GM19438 (cell line): Measurements from ENCODE around the gene PIGA.

Source experiments
- ATAC-seq: cut with Tn5 transposase; IDR thresholded peaks from one replicate; pipeline ENCODE4 v1.9.1; 2021; ENCODE audit warnings: low read depth; ENCODE audit not compliant: unreplicated experiment

The PIGA gene, protein sequence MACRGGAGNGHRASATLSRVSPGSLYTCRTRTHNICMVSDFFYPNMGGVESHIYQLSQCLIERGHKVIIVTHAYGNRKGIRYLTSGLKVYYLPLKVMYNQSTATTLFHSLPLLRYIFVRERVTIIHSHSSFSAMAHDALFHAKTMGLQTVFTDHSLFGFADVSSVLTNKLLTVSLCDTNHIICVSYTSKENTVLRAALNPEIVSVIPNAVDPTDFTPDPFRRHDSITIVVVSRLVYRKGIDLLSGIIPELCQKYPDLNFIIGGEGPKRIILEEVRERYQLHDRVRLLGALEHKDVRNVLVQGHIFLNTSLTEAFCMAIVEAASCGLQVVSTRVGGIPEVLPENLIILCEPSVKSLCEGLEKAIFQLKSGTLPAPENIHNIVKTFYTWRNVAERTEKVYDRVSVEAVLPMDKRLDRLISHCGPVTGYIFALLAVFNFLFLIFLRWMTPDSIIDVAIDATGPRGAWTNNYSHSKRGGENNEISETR

DNA sequence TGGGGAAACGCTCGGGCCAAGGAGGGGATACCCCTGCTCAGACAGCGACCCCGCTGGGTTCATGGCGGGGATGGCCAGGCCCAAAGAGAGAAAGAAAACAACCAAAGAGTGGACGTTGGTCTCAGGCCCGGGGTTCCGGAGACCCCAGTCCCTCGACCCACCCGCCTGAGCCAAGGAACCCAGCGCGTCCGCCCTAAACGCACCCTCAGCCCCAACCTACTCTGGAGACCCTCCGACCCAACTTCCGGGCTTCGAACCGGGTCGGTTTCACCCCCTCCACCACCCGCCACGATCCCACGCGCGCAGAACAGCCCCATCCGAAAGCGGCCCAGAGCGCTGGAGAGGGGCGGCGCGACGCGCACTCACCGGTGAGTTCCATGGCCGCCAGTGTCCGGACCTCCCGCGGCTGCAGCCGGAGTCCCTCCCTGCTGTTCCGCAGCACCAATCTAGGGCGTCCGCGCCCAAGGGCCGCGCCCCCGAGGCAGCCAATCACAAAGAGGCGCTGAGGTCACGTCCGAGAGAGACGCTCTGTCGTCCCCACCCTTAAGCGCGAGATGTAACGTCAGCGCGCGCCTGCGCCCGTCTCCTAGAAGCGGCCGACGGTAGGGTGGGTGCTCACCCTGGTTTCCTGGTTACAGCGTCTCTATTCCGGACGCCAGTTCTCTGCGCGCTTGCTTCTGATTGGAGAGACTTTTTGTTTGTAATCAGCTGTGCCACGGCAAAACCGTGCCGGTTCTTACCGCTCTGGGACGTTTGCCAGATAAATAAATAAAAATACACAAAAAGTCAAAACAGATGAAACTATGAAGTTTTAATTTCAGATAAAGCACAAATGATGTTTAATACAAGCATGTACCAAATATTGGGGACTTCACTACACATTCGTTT lies at the start of gene PIGA:
Gene PIGA (minus strand): TSS at position 389 of the 888 bp plus-strand sequence. CDS start 3,593 bp downstream, outside the sequence.
- ATAC-seq, result peak; percentile 96

DNA sequence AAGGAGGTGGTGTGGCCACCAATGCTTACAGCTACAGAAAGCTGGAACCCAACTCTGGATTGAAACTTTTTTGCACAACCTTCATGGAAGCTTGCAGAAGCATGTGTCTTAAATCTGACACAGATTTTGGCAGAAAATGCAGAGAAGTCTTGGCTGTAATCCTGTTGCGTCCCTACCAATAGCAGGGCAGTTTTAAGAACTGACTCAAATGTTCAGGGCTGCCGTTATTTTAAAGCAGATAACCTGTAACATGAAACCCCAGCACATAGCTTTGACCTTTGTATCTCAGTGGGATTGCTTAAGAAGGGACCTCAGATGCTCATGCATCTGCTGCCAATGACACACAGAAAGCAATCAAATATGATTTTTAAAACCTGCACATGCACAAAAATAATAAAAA lies 49.0 kb upstream of the PIGA start, which contains the start of gene VEGFD:
Gene VEGFD (minus strand): TSS at position 110 of the 400 bp plus-strand sequence. CDS start 467 bp downstream, outside the sequence.
- no peak for ATAC-seq

DNA sequence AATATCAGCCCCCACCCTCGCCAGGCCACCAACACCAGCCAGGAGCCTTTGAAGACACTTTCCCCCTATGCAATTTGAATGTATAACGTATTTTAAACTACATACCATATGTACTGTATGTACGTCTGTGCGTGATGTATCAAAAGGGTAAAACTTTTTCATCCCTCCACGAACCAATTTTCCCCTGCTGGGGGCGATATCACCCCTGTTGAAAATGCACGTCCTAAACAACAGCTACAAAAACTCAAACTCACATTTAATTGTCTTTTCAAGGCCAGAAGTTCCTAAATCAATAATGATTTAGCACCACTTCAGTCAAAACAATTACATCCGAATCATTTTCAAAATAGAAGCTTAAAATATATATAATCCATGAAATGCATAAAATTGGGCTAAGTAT lies 47.5 kb upstream of the PIGA start:
- no peak for ATAC-seq

DNA sequence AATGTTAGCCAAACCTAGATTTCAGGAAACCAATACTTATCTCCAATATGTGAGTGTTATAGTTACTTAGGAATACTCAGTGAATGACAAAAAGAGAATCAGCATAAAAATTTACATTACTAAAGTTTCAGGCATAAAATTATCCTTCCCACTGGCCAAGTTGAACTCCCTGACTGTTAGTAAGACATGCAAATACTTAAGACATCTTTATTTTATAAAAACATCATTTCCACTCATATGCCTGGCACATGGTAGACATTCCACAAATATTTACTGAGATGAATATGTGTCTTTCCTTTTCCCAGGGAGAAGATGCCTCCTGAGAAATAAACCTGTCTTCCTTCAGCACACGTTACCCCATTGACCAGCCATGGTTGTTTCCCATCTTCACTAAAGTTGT lies 41.6 kb upstream of the PIGA start:
- no peak for ATAC-seq

DNA sequence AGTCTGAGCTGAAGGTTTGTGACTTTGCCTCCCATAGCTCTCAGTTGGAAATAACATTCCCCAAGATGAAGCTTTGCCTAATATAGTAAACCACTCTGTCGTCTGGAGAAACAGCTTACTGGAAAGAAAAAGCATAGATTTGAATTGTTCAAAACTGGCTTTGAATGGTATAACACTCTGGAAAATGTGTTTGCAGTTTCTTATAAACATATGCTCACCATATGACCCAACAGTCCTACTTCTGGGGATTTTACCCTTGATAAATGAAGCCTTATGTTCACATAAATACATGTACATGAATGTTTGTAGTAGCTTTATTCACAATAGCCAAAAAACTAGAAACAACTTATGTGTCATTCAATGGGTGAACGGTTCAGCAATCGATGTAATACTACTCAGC lies 38.7 kb upstream of the PIGA start:
- ATAC-seq, result no peak

DNA sequence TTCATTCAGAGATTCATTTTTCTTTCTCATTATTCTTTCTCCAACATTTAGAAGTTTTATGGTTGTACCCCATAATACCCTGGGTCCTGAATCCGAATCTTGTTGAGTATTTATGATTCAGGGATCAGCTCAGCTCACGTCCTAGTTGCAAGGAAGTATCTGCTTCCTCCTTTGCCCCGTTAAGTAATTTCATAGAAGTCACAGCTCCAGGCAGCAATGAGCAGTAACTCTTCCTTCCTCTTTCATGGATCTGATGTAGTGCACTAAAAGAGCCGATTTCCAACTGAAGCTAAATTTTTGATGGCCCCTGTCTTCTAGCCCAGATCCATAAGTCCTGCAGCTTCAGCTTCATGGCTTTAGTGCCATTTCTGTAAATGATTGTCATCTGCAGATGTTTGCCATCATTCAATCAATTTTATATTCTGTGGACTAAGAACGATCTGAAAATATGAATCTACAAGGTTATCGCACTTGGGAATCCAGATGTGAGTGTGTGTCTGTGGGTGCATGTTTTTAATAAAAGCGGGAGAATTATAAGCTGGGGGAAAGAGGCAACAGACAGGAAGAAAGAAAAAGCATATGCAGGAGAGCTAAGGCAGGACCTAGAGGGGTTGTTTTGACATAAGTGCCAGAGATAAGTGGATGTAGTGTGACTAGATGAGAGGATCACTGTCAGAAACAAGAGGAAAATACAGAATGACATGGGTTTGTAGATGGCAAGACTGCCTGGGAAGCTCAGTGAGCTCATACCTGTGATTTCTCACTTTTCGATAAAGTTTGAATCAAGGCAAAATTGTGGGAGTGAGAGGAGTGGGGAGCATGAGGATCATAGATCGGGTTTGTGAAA lies 31.4 kb upstream of the PIGA start:
- ATAC-seq, result no peak

DNA sequence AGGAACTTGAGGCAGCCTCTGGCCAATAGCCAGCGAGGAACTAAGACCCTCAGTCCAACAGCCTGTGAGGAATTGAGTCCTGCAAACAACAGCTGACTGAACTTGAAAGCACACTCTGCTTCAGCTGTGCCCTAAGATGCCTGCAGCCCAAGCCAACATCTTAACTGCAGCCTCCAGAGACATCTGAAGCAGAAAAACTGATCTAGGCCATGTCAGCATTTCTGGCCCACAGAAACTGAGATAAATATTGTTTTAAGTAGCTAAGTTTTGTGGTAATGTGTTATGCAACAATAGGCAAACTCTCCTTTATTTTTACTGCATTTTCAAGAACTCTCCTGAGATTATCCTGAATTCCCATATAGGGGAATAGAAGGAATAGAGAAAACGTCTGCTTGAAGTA lies 24.4 kb upstream of the PIGA start:
- no peak for ATAC-seq

DNA sequence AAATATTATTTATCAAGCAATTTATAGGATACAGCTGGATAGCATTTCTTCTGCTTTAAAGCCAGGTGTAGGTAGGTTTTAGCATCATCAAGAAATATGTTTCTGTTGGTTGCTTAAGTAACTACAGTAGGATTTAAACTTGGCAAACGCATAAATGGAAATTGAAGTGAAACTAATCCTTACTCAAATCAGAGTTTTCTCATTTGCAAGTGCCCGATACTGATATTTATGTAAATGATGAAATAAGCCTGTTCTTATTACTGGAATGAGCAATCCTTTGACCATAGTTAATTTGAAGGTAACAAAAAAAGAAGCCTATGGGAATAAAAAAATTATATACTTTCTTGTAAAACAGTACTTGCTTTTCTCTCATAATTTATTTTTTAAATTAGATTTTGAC lies 23.2 kb upstream of the PIGA start:
- no peak for ATAC-seq

DNA sequence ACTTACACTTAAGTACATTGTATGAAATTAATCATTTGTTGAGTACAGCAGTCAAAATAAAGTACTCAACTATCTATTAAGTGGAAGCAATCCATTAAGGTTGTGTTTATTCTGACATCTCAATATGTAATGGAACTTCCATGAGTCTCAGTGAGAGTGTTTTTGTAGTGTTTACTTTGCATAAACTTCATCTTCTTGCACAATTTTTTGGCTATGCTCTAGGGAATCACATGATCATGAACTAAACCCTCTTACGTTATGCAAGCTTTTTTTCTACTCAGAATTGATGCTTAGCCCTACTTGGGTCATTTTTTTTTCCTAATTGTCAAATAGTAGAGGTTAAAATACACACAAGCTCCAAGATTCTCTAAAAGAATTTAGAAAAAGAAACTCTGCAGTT lies 21.1 kb upstream of the PIGA start:
- no peak for ATAC-seq

DNA sequence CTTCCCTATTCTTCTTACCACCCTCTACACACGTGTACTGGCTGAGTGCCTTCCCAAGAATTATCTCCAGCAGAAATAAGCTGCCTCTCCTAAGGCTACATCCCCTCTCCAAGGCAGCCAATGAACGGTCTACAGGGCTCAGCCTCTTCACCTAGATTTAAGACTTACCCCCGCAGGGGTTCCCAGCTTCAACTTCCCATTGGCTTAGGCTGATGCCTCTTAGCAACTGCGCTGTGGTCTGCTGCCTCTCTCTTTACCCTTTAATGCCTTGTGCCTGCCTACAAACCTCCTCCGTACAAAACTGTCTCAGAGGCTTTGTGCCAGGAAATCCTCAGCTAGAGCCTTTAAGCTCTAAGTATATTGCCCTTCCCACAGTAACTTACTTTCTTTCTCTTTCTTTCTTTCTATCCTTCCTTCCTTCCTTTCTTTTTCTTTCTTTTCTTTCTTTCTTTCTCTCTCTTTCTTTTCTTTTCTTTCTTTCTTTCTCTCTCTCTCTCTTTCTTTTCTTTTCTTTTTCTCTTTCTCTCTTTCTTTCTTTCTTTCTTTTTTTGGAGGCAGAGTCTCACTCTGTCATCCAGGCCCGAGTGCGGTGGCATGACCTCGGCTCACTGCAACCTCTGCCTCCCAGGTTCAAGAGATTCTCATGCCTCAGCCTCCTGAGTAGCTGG lies 15.1 kb upstream of the PIGA start:
- no peak for ATAC-seq

DNA sequence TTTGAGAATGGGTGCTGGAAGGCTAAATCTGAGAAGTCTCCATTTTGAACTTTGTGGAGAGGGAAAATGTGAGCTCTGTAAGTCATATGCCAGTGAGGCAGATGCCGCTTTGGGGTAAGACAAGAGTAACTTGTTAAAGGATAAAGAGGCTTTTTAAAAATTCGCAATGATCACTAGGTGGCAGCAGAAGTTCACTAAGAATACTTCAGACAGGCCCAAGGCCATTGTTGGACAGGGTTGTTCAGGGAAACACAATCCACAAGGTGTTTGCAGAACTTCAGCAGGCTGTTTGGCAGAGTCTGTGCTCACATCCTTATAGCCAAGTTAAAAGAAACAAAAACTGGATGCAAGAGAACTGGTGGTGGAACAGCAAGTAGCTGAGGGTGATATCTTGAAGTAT lies 13.7 kb upstream of the PIGA start:
- ATAC-seq, result peak; percentile 62

DNA sequence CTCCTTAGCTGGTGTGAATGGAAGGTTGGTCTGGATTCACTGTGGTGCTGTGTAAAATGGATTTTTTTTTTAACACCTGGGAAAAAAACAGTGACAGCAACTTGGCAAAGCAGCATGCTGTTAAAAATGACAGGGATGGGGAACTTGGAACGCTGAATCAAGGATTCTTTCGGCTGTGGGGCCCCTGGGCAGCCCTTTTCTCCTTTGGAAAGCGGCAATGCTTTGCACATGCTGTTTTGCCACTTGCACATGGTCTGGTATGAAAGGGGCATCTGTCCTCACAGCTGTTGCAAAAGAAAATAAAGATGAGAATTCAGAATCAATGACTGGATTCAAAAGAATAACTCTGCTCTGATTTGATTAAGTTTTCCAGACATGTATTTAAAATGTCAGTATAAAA lies 10.7 kb upstream of the PIGA start:
- ATAC-seq, result no peak

DNA sequence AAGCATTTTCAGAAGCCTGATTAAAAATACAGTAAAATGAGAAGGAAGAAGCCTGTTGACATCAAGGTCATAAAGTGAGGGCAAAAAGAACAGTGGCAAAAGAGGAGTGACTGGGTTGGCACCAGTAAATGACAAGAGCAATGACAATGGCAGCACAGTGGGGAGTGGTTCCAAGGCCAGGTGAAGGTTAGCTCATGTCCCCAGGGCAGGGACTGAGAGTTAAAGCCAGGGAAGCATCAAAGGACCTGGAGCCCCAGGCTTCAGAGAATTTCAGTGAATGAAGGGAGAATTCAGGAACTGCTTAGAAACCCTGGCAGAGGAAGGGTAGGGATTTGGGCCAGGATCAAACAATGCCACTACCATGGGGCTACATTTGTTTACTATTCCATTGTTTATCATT lies 8.8 kb upstream of the PIGA start:
- no peak for ATAC-seq

DNA sequence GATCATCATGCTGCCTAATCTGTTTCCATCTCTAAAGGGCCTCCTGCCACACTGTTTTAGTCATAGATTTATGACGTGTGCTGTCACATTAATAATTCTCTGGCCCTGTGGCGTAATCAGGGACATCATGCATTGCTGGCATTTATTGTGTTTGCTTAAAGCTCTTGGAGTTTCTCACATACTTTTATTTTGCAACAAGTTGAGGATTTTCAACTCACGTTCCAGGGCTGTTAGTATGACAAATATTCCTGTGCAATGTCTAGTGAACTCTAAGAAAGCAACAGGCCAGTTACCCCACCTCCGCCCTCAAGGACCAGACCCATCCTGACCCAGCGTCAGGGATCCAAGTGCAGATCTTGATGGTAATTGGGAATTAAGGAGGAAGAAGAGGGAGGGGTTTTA lies 7.8 kb upstream of the PIGA start:
- ATAC-seq, result no peak

DNA sequence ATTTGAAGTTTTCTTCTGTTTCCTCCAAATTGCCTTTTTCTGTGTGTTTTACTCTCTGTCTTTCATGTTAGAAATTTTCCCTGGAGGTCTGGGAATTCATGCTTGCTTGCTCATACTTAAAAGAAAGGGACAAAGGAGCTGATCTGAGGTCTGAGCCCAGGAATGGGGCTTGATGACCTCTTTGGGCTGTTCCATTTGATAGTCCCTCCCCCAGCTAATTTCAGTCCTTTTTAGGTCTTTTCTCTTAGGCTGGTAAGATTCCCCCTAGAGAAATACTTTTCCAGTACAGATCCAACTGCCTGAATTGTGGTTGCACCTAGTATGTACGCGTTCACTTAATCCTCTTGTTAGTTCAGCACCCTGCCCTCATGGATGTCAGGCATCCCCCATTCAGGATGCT lies 5.5 kb upstream of the PIGA start:
- ATAC-seq, result no peak

DNA sequence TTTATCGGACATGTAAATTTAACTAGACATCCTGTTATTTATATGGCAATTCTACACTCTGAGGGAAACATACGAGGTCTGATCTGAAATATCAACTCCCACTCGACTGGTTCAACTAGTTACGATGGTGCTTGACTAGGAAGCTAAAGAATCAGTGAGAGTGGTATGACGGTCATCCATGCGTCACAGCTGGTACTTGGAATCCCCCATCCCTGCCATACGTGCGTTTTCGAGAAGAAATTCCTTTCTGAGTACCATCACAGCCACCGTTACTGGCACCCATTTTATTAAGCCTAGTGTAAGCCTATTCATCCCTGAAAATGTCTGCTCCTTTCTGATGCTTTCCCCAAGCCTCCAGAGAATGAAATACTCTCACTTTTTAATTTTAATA lies 695 bp upstream of the PIGA start:
- ATAC-seq, result no peak

DNA sequence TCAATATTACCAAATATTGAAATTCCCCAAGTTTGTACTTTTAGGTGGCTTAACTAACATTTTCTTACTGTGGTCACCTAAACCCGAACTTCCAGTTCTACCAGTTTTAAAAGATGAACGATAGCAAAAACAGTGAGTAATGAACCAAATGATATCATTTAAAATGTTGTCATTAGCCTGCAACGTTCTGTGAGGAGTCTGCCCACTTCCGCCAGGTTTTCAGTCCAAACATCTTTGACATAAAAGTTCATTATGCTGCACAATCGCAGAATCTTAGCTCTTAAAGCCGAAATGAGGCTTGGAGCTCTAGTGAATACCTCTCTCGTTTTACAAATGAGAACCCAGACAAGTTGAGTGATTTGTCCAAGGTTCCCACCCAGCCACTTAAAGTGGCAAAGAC lies 762 bp downstream of the PIGA start:
- no peak for ATAC-seq

DNA sequence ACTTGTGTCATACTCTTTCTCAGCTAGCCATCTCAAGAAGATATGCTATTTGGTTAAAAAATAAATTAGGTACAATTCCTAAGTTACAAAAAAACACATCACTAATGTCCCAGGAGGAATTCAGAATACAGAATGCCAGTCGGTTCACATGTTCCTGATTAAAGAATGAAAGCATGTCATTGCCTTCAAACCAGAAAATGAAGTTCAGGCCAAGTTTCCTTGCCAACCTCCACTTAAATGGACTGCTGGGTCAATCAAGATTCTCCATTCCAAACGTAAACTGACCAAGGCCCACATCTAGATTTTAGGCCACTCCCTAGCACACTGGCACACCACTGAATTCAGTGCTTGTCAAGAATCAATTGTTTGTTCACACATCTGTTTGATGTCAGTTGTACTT lies 6.5 kb downstream of the PIGA start:
- no peak for ATAC-seq

DNA sequence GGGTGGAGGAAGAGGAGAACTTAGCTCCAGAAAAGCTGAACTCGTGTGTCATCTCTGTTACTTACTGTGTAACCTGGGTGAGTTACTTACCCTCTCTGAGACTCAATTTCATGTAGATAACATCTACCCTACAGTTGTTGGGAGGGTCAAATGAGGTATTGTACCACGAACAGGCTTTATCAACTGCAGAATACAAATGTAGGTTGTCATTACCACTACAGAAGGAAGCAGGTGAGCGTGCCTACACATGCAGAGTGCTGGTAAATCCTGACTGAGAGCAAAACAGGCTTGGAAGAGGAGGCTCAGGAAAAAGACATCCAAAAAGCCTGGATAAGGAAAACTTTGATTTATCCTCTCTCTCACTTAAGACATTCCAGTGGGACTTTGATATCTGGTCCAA lies 7.2 kb downstream of the PIGA start:
- no peak for ATAC-seq

DNA sequence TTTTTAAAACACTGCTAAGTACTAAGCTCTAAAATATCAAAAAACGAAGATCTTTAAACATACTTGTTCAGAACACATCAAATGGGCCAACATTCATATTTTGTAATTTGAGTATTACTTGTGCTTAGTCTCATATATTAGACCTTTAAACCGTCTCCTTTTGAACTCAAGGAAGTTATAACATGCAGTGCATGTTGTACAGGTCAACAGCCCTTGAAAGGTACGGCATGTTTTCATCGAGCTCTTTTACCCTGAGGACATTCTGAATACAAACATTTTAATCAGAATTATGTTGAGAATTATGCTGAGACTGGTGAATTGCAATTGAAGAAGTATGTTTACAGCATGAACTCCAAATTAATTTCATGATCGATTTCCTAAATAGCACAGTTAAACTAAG lies 12.9 kb downstream of the PIGA start:
- no peak for ATAC-seq
